HepG2 (cell line): ENCODE data around the gene ID3. TPM values are rescaled to one million over a fixed set of nuclear protein-coding genes. Genes with fewer than 3 reads are reported as not detected.

Experiments used
- ATAC-seq: fragments of 200-7000 bp; cut with Tn5 transposase; 3 replicates; pipeline ENCODE4 v1.9.1; 2020; ENCODE audit warnings: mild to moderate bottlenecking, moderate library complexity
- BruUV-seq: library from RNA; stranded (reverse); fragments of 400-500 nt; replicated peaks from 2 replicates; lab custom pipeline; 2021; lab: Mats Ljungman, UMichigan
- CTCF ChIA-PET: fragments of 300-600 bp; formaldehyde crosslinking; extraction: SDS; loops from one replicate; lab custom pipeline; 2021; ENCODE audit warnings: low total read pairs, inconsistent platforms, low intra/inter-chr PET ratio; lab: Yijun Ruan, JAX
- POLR2A ChIA-PET: fragments of 350-600 bp; sonication (Branson Sonifier 250); formaldehyde crosslinking; loops from one replicate; lab custom pipeline; 2020; ENCODE audit warnings: antibody characterized with exemption, inconsistent platforms; lab: Yijun Ruan, JAX
- DNase-seq: peaks from one replicate; pipeline ENCODE4 v3.0.0-alpha.2; 2015; ENCODE audit warnings: low spot score
- FAIRE-seq: peaks from 3 replicates; lab custom pipeline; 2011; peaks lifted over from hg19 to GRCh38; lab: Jason Lieb, UNC
- H2AFZ ChIP-seq: one replicate; pipeline ENCODE4 v1.6.1; 2011; ENCODE audit warnings: low read length, inconsistent platforms
- H3K27ac ChIP-seq: fragments of 300-600 bp; 3 replicates; pipeline ENCODE4 v1.8.0; 2011; ENCODE audit warnings: mixed run types, mild to moderate bottlenecking, mixed read lengths, low read length, inconsistent platforms; ENCODE audit not compliant: insufficient read depth; ENCODE audit errors: extremely low read length
- H3K27me3 ChIP-seq, 2 experiments: fragments of 200-600 bp in 1 of 2; 2 replicates in 1 of 2; 3 replicates in 1 of 2; pipeline versions ENCODE4 v1.6.0 to v1.8.0; 2011; ENCODE audit warnings: low read length in 2 of 2, mild to moderate bottlenecking in 2 of 2, moderate library complexity in 2 of 2, inconsistent platforms in 1 of 2; ENCODE audit not compliant: insufficient read depth in 2 of 2, control insufficient read depth in 1 of 2
- H3K36me3 ChIP-seq, 2 experiments: fragments of 200-600 bp in 1 of 2; replicated peaks in 1 of 2; 2 replicates in 1 of 2; 3 replicates in 1 of 2; pipeline versions ENCODE4 v1.5.1 to v1.8.0; 2011; ENCODE audit warnings: low read length in 2 of 2, inconsistent platforms in 1 of 2; ENCODE audit not compliant: insufficient read depth in 2 of 2, control insufficient read depth in 1 of 2
- H3K4me1 ChIP-seq: 2 replicates; pipeline ENCODE4 v1.5.1; 2012; ENCODE audit warnings: low read length, inconsistent platforms; ENCODE audit not compliant: insufficient read depth
- H3K4me2 ChIP-seq: 2 replicates; pipeline ENCODE4 v1.6.0; 2011; ENCODE audit warnings: low read depth, low read length, inconsistent platforms
- H3K4me3 ChIP-seq, 3 experiments: fragments of 200-600 bp in 1 of 3; sonication (generic), shearing (Covaris generic) in 1 of 3; replicated peaks in 1 of 3; 2 replicates each; pipeline ENCODE4 v1.5.1; 2011 to 2016; ENCODE audit warnings: low read length in 3 of 3, inconsistent platforms in 2 of 3, low read depth in 2 of 3, mild to moderate bottlenecking in 2 of 3, control low read depth in 1 of 3, mixed read lengths in 1 of 3; ENCODE audit not compliant: insufficient read depth in 1 of 3
- H3K79me2 ChIP-seq: one replicate; pipeline ENCODE4 v1.6.1; 2011; ENCODE audit warnings: low read length, inconsistent platforms; ENCODE audit not compliant: insufficient read depth
- H3K9ac ChIP-seq: 2 replicates; pipeline ENCODE4 v1.6.0; 2011; ENCODE audit warnings: mild to moderate bottlenecking, low read depth, low read length, inconsistent platforms; ENCODE audit not compliant: insufficient read depth
- H3K9me3 ChIP-seq: 2 replicates; pipeline ENCODE4 v1.5.1; 2012; ENCODE audit warnings: mild to moderate bottlenecking, low read length
- H4K20me1 ChIP-seq: 2 replicates; pipeline ENCODE4 v1.6.0; 2011; ENCODE audit warnings: inconsistent platforms, mild to moderate bottlenecking, low read length, moderate library complexity; ENCODE audit not compliant: insufficient read depth
- BRD4 ChIP-seq: sonication (generic); formaldehyde crosslinking; IDR thresholded peaks from 2 replicates; pipeline ENCODE4 v1.4.0; 2020; ENCODE audit warnings: missing genetic modification reagents
- FOXK2 ChIP-seq: fragments of 450-650 bp; IDR thresholded peaks from 2 replicates; pipeline ENCODE4 v1.6.1; 2016
- KLF13 ChIP-seq: sonication (generic); formaldehyde crosslinking; IDR thresholded peaks from 2 replicates; pipeline ENCODE4 v1.4.0; 2020; ENCODE audit warnings: mild to moderate bottlenecking, missing genetic modification reagents
- NFE2L1 ChIP-seq: sonication (generic); formaldehyde crosslinking; IDR thresholded peaks from 2 replicates; pipeline ENCODE4 v1.4.0; 2020; ENCODE audit warnings: missing genetic modification reagents, mild to moderate bottlenecking, borderline replicate concordance
- SMAD1 ChIP-seq: sonication (generic); formaldehyde crosslinking; IDR thresholded peaks from 2 replicates; pipeline ENCODE4 v1.4.0; 2020; ENCODE audit warnings: missing genetic modification reagents, low read depth, mild to moderate bottlenecking, borderline replicate concordance
- ZKSCAN1 ChIP-seq: fragments of 150-350 bp; IDR thresholded peaks from 2 replicates; pipeline ENCODE4 v1.6.1; 2014; ENCODE audit warnings: low read length
- ZNF605 ChIP-seq: sonication (generic); formaldehyde crosslinking; IDR thresholded peaks from 2 replicates; pipeline ENCODE4 v1.8.0; 2022; ENCODE audit warnings: mild to moderate bottlenecking, missing genetic modification reagents
- WGBS: methylation state at CpG from one replicate; pipeline ENCODE4 v1.1.6; 2017; ENCODE audit warnings: low lambda C conversion rate; 5-methylcytosine and 5-hydroxymethylcytosine counted together
- in situ Hi-C: cut with HindIII; loops from 2 replicates; pipeline ENCODE4 v1.10.0; 2017; ENCODE audit warnings: low pct_unique_long_range_greater_than_20kb; ENCODE audit not compliant: extremely low pct_ligation_motif_present
- intact Hi-C: fragments of 100-400 bp; cut with micrococcal nuclease; formaldehyde crosslinking; loops from one replicate; pipeline ENCODE4 v1.10.0; 2022; ENCODE audit not compliant: unreplicated experiment
- polyA plus RNA-seq, 8 experiments: library from polyadenylated mRNA; depleted of rRNA in 3 of 8; stranded (reverse) in 7 of 8; unstranded in 1 of 8; fragments of >200 nt; fragmentation: Illumina TruSeq in 4 of 8; extraction: Trizol in 4 of 8; gene quantifications; 2 replicates each; pipeline versions ENCODE4 v1.2.1 to v1.2.3, GENCODE V29; 2011 to 2016; ENCODE audit warnings: low read depth in 4 of 8, missing spikeins in 1 of 8, mixed read lengths in 1 of 8; ENCODE audit not compliant: insufficient read depth in 1 of 8
- total RNA-seq, 5 experiments: library from RNA; depleted of rRNA; stranded (reverse); fragments of >200 nt; fragmentation: Illumina TruSeq; extraction: Trizol; gene quantifications; 2 replicates each; pipeline ENCODE4 v1.2.3, GENCODE V29; 2016; ENCODE audit warnings: low read depth in 1 of 5

Gene ID3
- total and polyA plus RNA-seq, 2 of the 13 experiments (the other 11 are each of a cell fraction or from before 2014, with no cell fraction given) = 64.8 to 115 TPM

DNA sequence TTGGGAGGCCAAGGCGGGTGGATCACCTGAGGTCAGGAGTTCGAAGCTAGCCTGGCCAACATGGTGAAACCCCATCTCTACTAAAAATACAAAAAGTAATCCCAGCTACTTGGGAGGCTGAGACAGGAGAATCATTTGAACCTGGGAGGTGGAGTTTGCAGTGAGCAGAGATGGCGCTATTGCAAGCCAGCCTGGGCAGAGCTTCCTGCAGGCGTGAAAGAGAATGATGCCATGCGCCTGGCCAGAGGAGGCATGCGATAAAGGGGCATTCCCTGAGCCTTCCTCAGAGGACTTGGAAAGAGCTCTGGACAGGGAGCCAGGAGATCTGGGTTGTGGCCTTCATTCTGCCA is 31.4 kb downstream of the ID3 start (continued):
- TF ChIP-seq ZNF605 (CRISPR knock-in tag) (no peak), KLF13 (CRISPR knock-in tag) (no peak), ZKSCAN1 (no peak), NFE2L1 (CRISPR knock-in tag) (no peak)

DNA sequence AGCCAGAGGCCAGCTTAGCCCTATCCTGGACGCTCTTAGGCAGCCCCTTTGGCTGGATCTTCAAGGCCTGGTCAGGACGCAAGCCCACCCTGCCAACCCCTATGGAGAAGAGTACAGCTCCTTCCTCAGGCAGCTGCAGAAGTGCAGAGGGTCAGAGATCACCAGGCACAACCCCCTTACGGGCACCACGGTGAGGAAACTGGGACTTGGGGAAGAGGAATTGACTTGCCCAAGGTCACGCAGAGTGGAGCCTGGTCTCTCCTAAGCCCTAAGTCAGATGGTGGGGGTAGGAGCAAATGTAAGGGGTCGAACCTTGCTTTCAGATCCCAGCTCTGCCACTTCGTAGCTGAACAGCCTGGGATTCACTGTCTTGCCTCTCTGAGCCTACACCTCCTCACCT is 31.9 kb downstream of the ID3 start:
- CTCF ChIA-PET = no interaction called here
- no peaks in the 10 kb centered on the region for H3K9me3 ChIP-seq
- no peak overlapping the region for H3K27ac ChIP-seq
- POLR2A ChIA-PET = interaction anchor here (0.7 kb wide), 1 partner anchor 43 kb away, joined by 3 read pairs; the partner anchor contains the start of gene ASAP3
- intact Hi-C loops = loop anchor here (1.0 kb wide), 1 partner anchor 8 kb away; no protein-coding TSS in a partner anchor
- no peak for DNase-seq
- H3K9ac ChIP-seq = 0 out of 2 replicates have a peak overlapping the region, but pooled peaks have one; percentile 16
- peaks cover 53% of the 10 kb centered on the region for H3K4me1 ChIP-seq
- no peak for ATAC-seq
- no peaks in the 10 kb centered on the region for H4K20me1 ChIP-seq
- BruUV-seq = no TSS peak
- H2AFZ ChIP-seq = no peak overlapping the region
- 83% methylated on average over 6 of the region's 7 CpGs for WGBS
- no peaks in the 10 kb centered on the region for H3K79me2 ChIP-seq
- no peak for TF ChIP-seq FOXK2
- no peak for TF ChIP-seq SMAD1 (CRISPR knock-in tag)
- no peak for TF ChIP-seq BRD4 (CRISPR knock-in tag)
- TF ChIP-seq, all 625 proteins: peak for 0
- H3K4me2 ChIP-seq = no peak overlapping the region
- in situ Hi-C loops = no loop called here
- FAIRE-seq = no peak
- H3K27me3 ChIP-seq = no peaks in the 10 kb centered on the region
- no peaks in the 10 kb centered on the region; a peak in 1 of 5 replicates for H3K36me3 ChIP-seq
- H3K4me3 ChIP-seq = no peak overlapping the region
